PC-3 (cell line): ENCODE results near the gene SAT2.

Experiments
- CTCF ChIP-seq: fragments of 300-600 bp; sonication (generic); conservative IDR thresholded peaks from 2 replicates; pipeline ENCODE4 v1.5.1; 2017; ENCODE audit warnings: antibody characterized with exemption, low read depth, mild to moderate bottlenecking, low read length
- EZH2 ChIP-seq: fragments of 300-600 bp; sonication (generic); IDR thresholded peaks from one replicate; pipeline ENCODE4 v1.6.1; 2017; ENCODE audit warnings: antibody characterized with exemption, mild to moderate bottlenecking, low read length; ENCODE audit not compliant: unreplicated experiment
- EZH2phosphoT487 ChIP-seq: fragments of 300-600 bp; sonication (generic); IDR thresholded peaks from 2 replicates; pipeline ENCODE4 v1.6.1; 2018; ENCODE audit warnings: mild to moderate bottlenecking, antibody characterized with exemption, low read length, borderline replicate concordance

GRCh38 chr17:7655541-7655840, 27.9 kb upstream of the SAT2 start:
- TF ChIP-seq CTCF (no peak), EZH2 (no peak), EZH2phosphoT487 (no peak)
